ENCODE measurements around the gene DENND5A.
"Not testable (repeated sequence)": the region's sequence is repeated elsewhere in the genome, so short reads cannot be mapped to it uniquely, and the experiment has no call there.

The DENND5A gene

DNA sequence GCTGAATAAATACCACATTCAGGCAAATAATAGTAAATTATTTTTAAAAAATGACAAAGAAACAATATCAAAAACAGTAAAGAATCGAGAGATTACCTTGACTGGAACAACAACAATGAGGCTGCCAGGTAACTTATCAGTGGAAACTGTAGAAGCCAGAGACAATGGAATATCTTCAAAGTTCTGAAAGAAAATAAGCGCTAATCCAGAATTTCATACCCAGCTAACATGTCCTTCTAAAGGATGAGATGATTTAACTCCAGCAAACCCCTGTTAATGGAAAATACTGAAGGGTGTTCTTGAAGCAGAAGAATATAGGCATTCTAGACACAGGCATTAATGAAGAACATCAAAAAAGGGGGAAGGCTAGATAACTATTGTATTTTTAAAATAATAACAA is 153.1 kb downstream of the DENND5A start:
- DNase-seq (ENCODE audit: low read depth, low spot score) = no peak
- TF ChIP-seq, protein P1, sequence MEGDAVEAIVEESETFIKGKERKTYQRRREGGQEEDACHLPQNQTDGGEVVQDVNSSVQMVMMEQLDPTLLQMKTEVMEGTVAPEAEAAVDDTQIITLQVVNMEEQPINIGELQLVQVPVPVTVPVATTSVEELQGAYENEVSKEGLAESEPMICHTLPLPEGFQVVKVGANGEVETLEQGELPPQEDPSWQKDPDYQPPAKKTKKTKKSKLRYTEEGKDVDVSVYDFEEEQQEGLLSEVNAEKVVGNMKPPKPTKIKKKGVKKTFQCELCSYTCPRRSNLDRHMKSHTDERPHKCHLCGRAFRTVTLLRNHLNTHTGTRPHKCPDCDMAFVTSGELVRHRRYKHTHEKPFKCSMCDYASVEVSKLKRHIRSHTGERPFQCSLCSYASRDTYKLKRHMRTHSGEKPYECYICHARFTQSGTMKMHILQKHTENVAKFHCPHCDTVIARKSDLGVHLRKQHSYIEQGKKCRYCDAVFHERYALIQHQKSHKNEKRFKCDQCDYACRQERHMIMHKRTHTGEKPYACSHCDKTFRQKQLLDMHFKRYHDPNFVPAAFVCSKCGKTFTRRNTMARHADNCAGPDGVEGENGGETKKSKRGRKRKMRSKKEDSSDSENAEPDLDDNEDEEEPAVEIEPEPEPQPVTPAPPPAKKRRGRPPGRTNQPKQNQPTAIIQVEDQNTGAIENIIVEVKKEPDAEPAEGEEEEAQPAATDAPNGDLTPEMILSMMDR (IDR thresholded peaks at IDR 0.05; ENCODE audit: low read depth, low read length) = no peak
- in situ Hi-C loops (cut with HindIII; ENCODE audit: low sequenced_read_pairs) = no loop called here
- H3K4me3 ChIP-seq (ENCODE audit: low read depth, low read length) = no peak overlapping the region

GRCh38 chr11:9109858-9110731 is 155.1 kb downstream of the DENND5A start:
- no peak for DNase-seq (ENCODE audit: low read depth, low spot score)
- in situ Hi-C loops (cut with HindIII; ENCODE audit: low sequenced_read_pairs) = no loop called here
- no peak overlapping the region for H3K4me3 ChIP-seq (ENCODE audit: low read depth, low read length)
- TF ChIP-seq, protein P1 (IDR thresholded peaks at IDR 0.05; ENCODE audit: low read depth, low read length) = no peak

GRCh38 chr11:9104580-9104979 is 160.6 kb downstream of the DENND5A start:
- no peak overlapping the region for H3K4me3 ChIP-seq (ENCODE audit: low read depth, low read length)
- in situ Hi-C loops (cut with HindIII; ENCODE audit: low sequenced_read_pairs) = no loop called here
- TF ChIP-seq, protein P1 (IDR thresholded peaks at IDR 0.05; ENCODE audit: low read depth, low read length) = no peak
- DNase-seq (ENCODE audit: low read depth, low spot score) = no peak

GRCh38 chr11:9103542-9104276 is 161.4 kb downstream of the DENND5A start:
- in situ Hi-C loops (cut with HindIII; ENCODE audit: low sequenced_read_pairs) = no loop called here
- TF ChIP-seq, protein P1 (IDR thresholded peaks at IDR 0.05; ENCODE audit: low read depth, low read length) = no peak
- H3K4me3 ChIP-seq (ENCODE audit: low read depth, low read length) = no peak overlapping the region
- no peak for DNase-seq (ENCODE audit: low read depth, low spot score)

DNA sequence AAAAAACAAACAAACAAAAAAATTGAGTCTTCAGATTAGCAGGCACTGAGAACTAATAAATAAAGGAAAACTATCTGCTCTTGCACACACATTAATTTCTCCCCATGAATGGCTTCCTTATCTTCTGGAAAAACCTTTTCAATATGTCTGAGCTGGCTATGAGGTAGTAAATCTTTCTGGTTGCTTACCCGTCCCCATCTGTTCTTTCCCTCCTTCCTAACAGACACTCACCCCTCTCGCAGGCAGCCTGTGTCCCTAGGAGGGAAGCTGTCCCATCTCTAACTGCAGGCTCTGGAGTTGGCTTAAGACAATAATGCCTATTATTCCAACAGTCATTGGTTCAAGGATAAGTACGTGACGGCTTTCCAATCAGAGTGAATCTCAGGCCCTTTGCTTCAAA is 165.5 kb downstream of the DENND5A start:
- in situ Hi-C loops (cut with HindIII; ENCODE audit: low sequenced_read_pairs) = no loop called here
- no peak for DNase-seq (ENCODE audit: low read depth, low spot score)
- TF ChIP-seq, protein P1 (IDR thresholded peaks at IDR 0.05; ENCODE audit: low read depth, low read length) = no peak
- H3K4me3 ChIP-seq (ENCODE audit: low read depth, low read length) = no peak overlapping the region

DNA sequence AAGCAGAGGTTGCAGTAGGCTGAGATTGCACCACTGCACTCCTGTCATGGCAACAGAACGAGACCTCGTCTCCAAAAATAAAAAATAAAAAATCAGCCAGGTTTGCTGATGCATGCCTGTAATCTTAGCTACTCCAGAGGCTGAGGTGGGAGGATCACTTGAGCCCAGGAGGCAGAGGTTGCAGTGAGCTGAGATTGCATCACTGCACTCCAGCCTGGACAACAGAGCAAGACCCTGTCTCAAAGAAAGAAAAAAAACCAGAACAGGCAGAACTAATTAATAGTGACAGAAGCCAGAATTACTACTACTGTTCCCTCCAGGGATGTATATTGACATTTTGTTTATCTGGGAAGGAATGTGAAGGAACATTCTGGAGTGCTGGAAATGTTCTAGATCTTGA is 166.7 kb downstream of the DENND5A start:
- DNase-seq (ENCODE audit: low read depth, low spot score); H3K4me3 ChIP-seq (ENCODE audit: low read depth, low read length); in situ Hi-C loops (cut with HindIII; ENCODE audit: low sequenced_read_pairs): not testable (repeated sequence)

DNA sequence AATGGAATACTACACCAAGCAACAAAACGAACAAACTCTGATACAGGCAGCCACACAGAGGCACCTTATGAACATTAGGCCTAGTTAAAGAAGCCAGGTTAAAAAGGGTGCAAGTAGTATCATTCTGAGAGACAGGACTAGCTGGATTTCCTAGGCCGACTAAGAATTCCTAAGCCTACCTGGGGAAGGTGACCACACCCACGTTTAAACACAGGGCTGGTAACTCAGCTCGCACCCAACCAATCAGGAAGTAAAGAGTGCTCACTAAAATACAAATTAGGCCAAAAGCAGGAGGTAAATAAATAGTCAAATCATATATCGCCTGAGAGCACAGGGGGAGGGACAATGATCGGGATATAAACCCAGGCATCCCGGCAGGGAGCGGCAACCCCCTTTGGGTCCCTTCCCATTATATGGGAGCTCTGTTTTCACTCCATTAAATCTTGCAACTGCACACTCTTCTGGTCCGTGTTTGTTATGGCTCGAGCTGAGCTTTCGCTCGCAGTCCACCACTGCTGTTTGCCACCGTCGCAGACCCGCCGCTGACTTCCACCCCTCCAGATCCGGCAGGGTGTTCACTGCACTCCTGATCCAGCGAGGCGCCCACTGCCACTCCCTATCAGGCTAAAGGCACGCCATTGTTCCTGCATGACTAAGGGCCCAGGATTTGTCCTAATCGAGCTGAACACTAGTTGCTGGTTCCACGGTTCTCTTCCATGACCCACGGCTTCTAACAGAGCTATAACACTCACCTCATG is 167.8 kb downstream of the DENND5A start:
- H3K4me3 ChIP-seq (ENCODE audit: low read depth, low read length); DNase-seq (ENCODE audit: low read depth, low spot score); in situ Hi-C loops (cut with HindIII; ENCODE audit: low sequenced_read_pairs): not testable (repeated sequence)

Data from astrocyte of the spinal cord (primary cell).